NB4 (cell line): ENCODE measurements around the gene VAPB.

Experiments
- CTCF ChIP-seq: IDR thresholded peaks from one replicate; pipeline ENCODE4 v1.5.1; 2012; ENCODE audit warnings: low read depth, low read length
- MAX ChIP-seq: IDR thresholded peaks from 2 replicates; pipeline ENCODE4 v1.6.1; 2011; ENCODE audit warnings: low read depth, low read length
- MYC ChIP-seq: IDR thresholded peaks from 2 replicates; pipeline ENCODE4 v1.6.1; 2011; ENCODE audit warnings: low read depth, low read length
- POLR2A ChIP-seq: IDR thresholded peaks from 2 replicates; pipeline ENCODE4 v1.6.1; 2011; ENCODE audit warnings: mild to moderate bottlenecking; ENCODE audit not compliant: insufficient read length; ENCODE audit errors: extremely low read depth

GRCh38 chr20:58461899-58462298 lies 72.9 kb downstream of the VAPB start:
- TF ChIP-seq POLR2A (no peak), CTCF (no peak), MYC (no peak), MAX (no peak)
